Type B pancreatic cell (in vitro differentiated cells): ENCODE results near the gene RNF121. TPM values are rescaled to one million over a fixed set of nuclear protein-coding genes. Genes with fewer than 3 reads are reported as not detected.

Experiments
- DNase-seq: peaks from one replicate; pipeline ENCODE4 v3.0.0; 2021; ENCODE audit warnings: mixed read lengths; ENCODE audit not compliant: unreplicated experiment; ENCODE audit errors: extremely low spot score
- H3K27ac Mint-ChIP-seq: 2 replicates; pipeline ENCODE4 v1.8.0; 2021; ENCODE audit warnings: mild to moderate bottlenecking, mixed read lengths
- H3K27me3 Mint-ChIP-seq: 2 replicates; pipeline ENCODE4 v1.8.0; 2021; ENCODE audit warnings: mixed read lengths
- H3K36me3 Mint-ChIP-seq: 2 replicates; pipeline ENCODE4 v1.8.0; 2021; ENCODE audit warnings: mixed read lengths
- H3K4me1 Mint-ChIP-seq: one replicate; pipeline ENCODE4 v1.8.0; 2021; ENCODE audit warnings: mixed read lengths; ENCODE audit not compliant: unreplicated experiment
- H3K4me3 Mint-ChIP-seq: 2 replicates; pipeline ENCODE4 v1.8.0; 2021; ENCODE audit warnings: mild to moderate bottlenecking, mixed read lengths
- H3K9me3 Mint-ChIP-seq: 2 replicates; pipeline ENCODE4 v1.8.0; 2021; ENCODE audit warnings: mixed read lengths
- total RNA-seq: library from RNA; stranded (reverse); gene quantifications from 2 replicates; pipeline ENCODE4 v1.2.1, GENCODE V29; 2021; ENCODE audit warnings: low replicate concordance
- TF ChIP-seq, protein P1 (sequence below): fragments of 200-600 bp; sonication (generic); conservative IDR thresholded peaks from 2 replicates; pipeline ENCODE4 v1.5.0; 2021; ENCODE audit warnings: antibody characterized with exemption, mild to moderate bottlenecking

Gene RNF121
- total RNA-seq, 1 donor from 2014 or later = 49.7 TPM

DNA sequence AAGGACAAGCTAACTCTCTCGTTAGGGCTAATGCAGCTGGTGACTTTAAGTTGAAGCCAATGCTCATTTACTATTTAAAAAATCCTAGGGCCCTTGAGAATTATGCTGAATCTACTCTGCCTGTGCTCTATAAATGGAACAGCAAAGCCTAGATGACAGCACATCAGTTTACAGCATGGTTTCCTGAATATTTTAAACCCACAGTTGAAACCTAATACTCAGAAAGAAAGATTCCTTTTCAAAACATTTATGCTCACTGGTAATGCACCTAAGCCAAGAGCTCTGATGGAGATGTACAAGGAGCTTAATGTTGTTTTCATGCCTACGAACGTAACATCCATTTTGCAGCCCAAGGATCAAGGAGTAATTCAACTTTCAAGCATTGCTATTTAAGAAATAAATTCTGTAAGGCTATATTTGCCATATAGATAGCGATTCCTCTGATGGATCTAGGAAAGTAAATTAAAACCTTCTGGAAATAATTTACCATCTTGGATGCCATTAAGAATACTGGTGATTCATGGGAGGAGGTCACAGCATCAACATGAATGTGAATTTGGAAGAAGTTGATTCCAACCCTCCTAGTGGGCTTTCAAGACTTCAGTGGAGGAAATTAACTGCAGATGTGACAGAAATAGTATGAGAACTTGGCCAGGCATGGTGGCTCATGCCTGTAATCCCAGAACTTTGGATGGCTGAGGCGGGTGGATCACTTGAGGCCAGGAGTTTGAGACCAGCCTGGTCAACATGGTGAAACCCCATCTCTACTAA is 14.9 kb upstream of the RNF121 start:
- Mint-ChIP-seq H3K27me3 (no peaks in the 10 kb centered on the region), H3K4me1 (peaks cover 6% of the 10 kb centered on the region), H3K36me3 (peaks cover 40% of the 10 kb centered on the region), H3K27ac (no peak overlapping the region), H3K4me3 (no peak overlapping the region), H3K9me3 (no peaks in the 10 kb centered on the region)
- TF ChIP-seq, protein P1, sequence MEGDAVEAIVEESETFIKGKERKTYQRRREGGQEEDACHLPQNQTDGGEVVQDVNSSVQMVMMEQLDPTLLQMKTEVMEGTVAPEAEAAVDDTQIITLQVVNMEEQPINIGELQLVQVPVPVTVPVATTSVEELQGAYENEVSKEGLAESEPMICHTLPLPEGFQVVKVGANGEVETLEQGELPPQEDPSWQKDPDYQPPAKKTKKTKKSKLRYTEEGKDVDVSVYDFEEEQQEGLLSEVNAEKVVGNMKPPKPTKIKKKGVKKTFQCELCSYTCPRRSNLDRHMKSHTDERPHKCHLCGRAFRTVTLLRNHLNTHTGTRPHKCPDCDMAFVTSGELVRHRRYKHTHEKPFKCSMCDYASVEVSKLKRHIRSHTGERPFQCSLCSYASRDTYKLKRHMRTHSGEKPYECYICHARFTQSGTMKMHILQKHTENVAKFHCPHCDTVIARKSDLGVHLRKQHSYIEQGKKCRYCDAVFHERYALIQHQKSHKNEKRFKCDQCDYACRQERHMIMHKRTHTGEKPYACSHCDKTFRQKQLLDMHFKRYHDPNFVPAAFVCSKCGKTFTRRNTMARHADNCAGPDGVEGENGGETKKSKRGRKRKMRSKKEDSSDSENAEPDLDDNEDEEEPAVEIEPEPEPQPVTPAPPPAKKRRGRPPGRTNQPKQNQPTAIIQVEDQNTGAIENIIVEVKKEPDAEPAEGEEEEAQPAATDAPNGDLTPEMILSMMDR = no peak
- DNase-seq = no peak

DNA sequence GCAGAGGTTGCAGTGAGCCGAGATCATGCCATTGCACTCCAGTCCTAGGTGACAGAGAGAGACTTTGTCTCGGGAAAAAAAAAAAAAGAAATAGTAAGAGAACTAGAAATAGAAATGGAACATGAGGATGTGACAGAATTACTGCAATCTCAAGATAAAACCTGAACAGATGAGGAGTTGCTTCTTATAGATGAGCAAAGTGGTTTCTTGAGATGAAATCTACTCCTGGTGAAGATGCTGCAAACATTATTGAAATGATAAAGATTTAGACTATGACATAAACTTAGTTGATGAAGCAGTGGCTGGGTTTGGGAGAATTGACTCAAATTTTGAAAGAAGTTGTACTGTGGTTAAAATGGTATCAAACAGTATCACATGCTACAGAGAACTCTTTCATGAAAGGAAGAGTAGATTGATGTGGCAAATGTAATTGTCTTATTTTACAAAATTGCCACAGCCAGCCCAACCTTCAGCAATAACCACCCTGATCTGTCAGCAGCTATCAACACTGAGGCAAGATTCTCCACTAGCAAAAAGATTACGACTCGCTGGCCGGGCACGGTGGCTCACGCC is 14.1 kb upstream of the RNF121 start:
- no peaks in the 10 kb centered on the region for H3K27me3 Mint-ChIP-seq
- peaks cover 6% of the 10 kb centered on the region for H3K4me1 Mint-ChIP-seq
- TF ChIP-seq, protein P1 = no peak
- DNase-seq = no peak
- H3K4me3 Mint-ChIP-seq = no peak overlapping the region
- H3K9me3 Mint-ChIP-seq = no peaks in the 10 kb centered on the region
- no peak overlapping the region for H3K27ac Mint-ChIP-seq
- H3K36me3 Mint-ChIP-seq = peaks cover 42% of the 10 kb centered on the region

DNA sequence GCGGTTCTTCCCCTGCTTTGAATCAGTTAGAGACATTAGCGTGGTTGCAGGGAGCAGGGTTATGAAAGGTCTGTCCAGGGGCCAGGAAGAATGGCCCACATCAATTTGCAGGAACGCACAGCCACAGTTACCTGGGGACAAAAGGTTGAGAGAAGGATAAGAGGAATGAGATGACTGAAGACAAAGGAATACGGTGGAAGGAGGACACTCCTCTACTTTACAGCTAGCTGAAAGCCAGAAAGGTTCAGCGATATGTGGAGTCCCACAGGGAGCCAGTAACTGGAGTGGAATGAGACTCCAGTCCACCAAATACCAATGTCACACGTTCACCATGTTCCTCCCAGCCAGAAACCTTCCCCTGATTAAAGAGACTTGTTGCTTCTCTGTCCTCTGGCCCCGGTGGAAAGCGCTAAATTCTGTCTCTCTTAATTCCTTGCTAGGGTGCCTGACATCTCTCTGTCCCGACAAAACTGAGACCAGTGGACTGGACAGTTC is 11.2 kb upstream of the RNF121 start:
- no peak for DNase-seq
- Mint-ChIP-seq H3K4me1 (peaks cover 6% of the 10 kb centered on the region), H3K36me3 (peaks cover 31% of the 10 kb centered on the region), H3K9me3 (no peaks in the 10 kb centered on the region), H3K27me3 (no peaks in the 10 kb centered on the region), H3K4me3 (no peak overlapping the region), H3K27ac (no peak overlapping the region)
- TF ChIP-seq, protein P1 = no peak

DNA sequence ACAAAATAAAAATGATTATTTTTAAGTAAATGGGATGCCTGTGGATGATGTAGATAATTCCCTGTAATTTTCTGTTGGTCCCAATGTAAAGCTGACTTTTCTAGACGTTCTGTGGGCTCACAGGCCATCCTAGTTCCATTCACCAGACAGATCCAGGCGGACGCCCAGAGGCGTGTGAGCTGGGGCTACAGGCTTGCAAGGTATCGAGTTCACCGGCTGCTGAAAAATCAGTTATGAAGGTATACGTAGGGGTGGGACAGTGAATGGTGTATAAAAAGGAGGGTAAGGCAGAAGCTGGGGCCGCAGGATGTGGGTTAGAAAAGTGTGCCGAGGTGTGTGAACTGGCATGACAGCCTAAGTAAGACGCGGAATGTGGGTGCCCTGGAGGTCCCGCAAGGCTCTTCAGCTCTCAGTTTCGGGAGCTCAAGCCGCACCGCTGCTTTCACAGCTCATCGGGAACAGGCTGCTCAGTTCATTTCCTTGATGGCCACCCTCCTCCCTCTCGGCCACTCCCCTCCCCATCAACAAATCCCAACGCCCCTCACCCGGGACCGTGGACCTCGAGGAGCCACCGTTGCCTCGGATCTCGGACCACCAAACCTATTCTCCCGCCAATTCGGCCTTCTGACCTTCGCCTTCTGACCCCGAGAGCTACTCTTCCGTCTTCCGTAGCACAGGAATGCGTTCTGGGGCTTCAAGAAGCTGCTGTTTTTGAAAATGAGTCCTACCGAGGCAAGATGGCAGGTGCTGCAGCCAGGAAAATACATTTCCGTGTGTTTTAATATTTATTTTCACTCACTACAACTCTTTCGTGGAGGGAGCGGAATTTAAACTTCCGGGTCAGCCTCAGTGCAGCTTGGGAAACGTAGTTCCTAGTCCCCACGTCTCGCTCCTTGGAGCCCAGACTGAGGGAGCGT is 768 bp upstream of the RNF121 start, which contains the start of gene XNDC1N:
Gene XNDC1N (minus strand): TSS at position 775 of the 917 bp plus-strand sequence. CDS start 5,241 bp downstream, outside the sequence.
- peak; percentile 73 for DNase-seq
- Mint-ChIP-seq H3K4me1 (peaks cover 20% of the 10 kb centered on the region), H3K4me3 (peak within 1 kb of the TSS; percentile 98), H3K27me3 (no peaks in the 10 kb centered on the region), H3K36me3 (no peaks in the 10 kb centered on the region), H3K27ac (peak within 1 kb of the TSS; percentile 98), H3K9me3 (no peaks in the 10 kb centered on the region)
- TF ChIP-seq, protein P1 = no peak

DNA sequence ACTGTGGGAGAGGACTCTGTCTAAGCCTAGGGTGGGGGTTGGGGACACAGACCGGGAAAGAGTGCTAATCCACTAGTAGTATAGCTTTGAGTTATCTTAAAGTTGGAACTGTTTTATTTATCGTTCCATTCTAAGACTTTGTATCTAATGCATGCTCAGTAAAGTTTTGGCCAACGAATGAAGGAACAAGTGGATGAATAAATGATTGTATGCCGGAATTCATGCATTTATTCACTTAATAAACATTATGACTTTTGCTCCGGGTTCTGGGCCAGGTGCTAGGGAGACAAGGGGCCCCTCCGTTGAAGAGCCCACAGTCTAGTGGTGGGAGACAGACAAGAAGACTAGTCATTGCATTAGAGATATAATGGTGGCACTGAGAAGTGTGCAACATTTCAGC is 645 bp downstream of the RNF121 start:
- Mint-ChIP-seq H3K9me3 (no peaks in the 10 kb centered on the region), H3K4me3 (peak overlapping the region; percentile 98), H3K27ac (peak overlapping the region; percentile 98), H3K36me3 (no peaks in the 10 kb centered on the region), H3K27me3 (no peaks in the 10 kb centered on the region), H3K4me1 (peaks cover 22% of the 10 kb centered on the region)
- TF ChIP-seq, protein P1 = no peak
- no peak for DNase-seq
